Measurements from ENCODE around the gene CCDC6.

GRCh38 chr10:59864141-59864962, 42.0 kb downstream of the CCDC6 start:
- TF ChIP-seq EP300 (IDR thresholded peaks at IDR 0.05) (no peak), CTCF (IDR thresholded peaks at IDR 0.05) (no peak), POLR2AphosphoS5 (IDR thresholded peaks at IDR 0.05) (no peak)

All from suprapubic skin (tissue), 4 donors.